K562 (cell line): Measurements from ENCODE around the gene HIPK1. TPM values are rescaled to one million over a fixed set of nuclear protein-coding genes. Genes with fewer than 3 reads are reported as not detected.

Experiments used
- GABPA ChIP-seq: fragments of 200-800 bp; sonication (Bioruptor generic); conservative IDR thresholded peaks from 2 replicates; pipeline ENCODE4 v1.6.1; 2016; ENCODE audit warnings: low read depth, missing genetic modification characterization, missing compliant biosample characterization
- IFI16 ChIP-seq: fragments of 250-450 bp; sonication (Bioruptor Pico); IDR thresholded peaks from 2 replicates; pipeline ENCODE4 v2.1.2; 2022; ENCODE audit warnings: mild to moderate bottlenecking, inconsistent platforms
- MECOM ChIP-seq: fragments of 250-450 bp; sonication (Bioruptor Pico); IDR thresholded peaks from 2 replicates; pipeline ENCODE4 v1.8.0; 2022; ENCODE audit warnings: inconsistent platforms
- MEIS2 ChIP-seq: fragments of 450-650 bp; IDR thresholded peaks from 2 replicates; pipeline ENCODE4 v1.6.1; 2014; ENCODE audit warnings: mild to moderate bottlenecking; ENCODE audit not compliant: partially characterized antibody
- PTBP1 ChIP-seq: fragments of 200-400 bp; formaldehyde crosslinking; IDR thresholded peaks from 2 replicates; pipeline ENCODE4 v1.6.1; 2017; ENCODE audit warnings: low read depth, low read length
- SRSF1 ChIP-seq: fragments of 200-400 bp; formaldehyde crosslinking; IDR thresholded peaks from 2 replicates; pipeline ENCODE4 v1.6.1; 2017; ENCODE audit warnings: mild to moderate bottlenecking, low read depth, low read length, moderate library complexity
- THRAP3 ChIP-seq: fragments of 450-650 bp; IDR thresholded peaks from 2 replicates; pipeline ENCODE4 v1.6.1; 2016; ENCODE audit warnings: mild to moderate bottlenecking, inconsistent platforms, borderline replicate concordance
- ZBTB17 ChIP-seq: fragments of 450-650 bp; formaldehyde crosslinking; IDR thresholded peaks from 2 replicates; pipeline ENCODE4 v1.4.0; 2020; ENCODE audit warnings: mild to moderate bottlenecking
- ZNF175 ChIP-seq: fragments of 200-800 bp; sonication (Bioruptor generic); IDR thresholded peaks from 2 replicates; pipeline ENCODE4 v1.6.1; 2016; ENCODE audit warnings: low read depth, mild to moderate bottlenecking, missing genetic modification characterization, missing compliant biosample characterization
- ZNF212 ChIP-seq: fragments of 450-650 bp; formaldehyde crosslinking; IDR thresholded peaks from 2 replicates; pipeline ENCODE4 v1.4.0; 2020; ENCODE audit warnings: mild to moderate bottlenecking
- polyA plus RNA-seq, 8 experiments: library from polyadenylated mRNA; depleted of rRNA in 4 of 8; stranded (reverse) in 5 of 8; unstranded in 3 of 8; fragments of >200 nt; fragmentation: Nextera tagmentation in 2 of 8; fragmentation: Illumina TruSeq in 1 of 8; extraction: Ambion mirVana in 2 of 8; extraction: Trizol in 1 of 8; gene quantifications; 2 replicates each; pipeline versions ENCODE4 v1.2.1 to v1.2.3, GENCODE V29; 2011 to 2014; ENCODE audit warnings: inconsistent platforms in 1 of 8, missing spikeins in 1 of 8
- total RNA-seq, 7 experiments: library from RNA; depleted of rRNA in 6 of 7; stranded (reverse); fragments of >200 nt in 6 of 7; fragmentation: Illumina TruSeq in 2 of 7; extraction: Trizol in 2 of 7; gene quantifications; 2 replicates each; pipeline versions ENCODE4 v1.2.1 to v1.2.3, GENCODE V29; 2011 to 2021; ENCODE audit warnings: low replicate concordance in 1 of 7
- TF ChIP-seq, protein P1 (sequence below), 3 experiments: fragments of 200-800 bp in 1 of 3; fragments of 250-450 bp in 1 of 3; fragments of 450-650 bp in 1 of 3; sonication (Bioruptor Pico) in 1 of 3; sonication (Bioruptor generic) in 1 of 3; formaldehyde crosslinking in 1 of 3; IDR thresholded peaks; 2 replicates each; pipeline versions ENCODE4 v1.6.1 to v1.8.0; 2016 to 2022; ENCODE audit warnings: mild to moderate bottlenecking in 2 of 3, missing genetic modification characterization in 2 of 3, missing compliant biosample characterization in 1 of 3, moderate library complexity in 1 of 3
- TF ChIP-seq, protein P2 (sequence below): fragments of 250-450 bp; sonication (Bioruptor Pico); IDR thresholded peaks from 2 replicates; pipeline ENCODE4 v1.8.0; 2022; ENCODE audit warnings: moderate library complexity, mild to moderate bottlenecking, inconsistent platforms
- TF ChIP-seq, protein P3 (sequence below): fragments of 250-450 bp; sonication (Bioruptor Pico); IDR thresholded peaks from 2 replicates; pipeline ENCODE4 v1.5.0; 2020; ENCODE audit warnings: mild to moderate bottlenecking, borderline replicate concordance
- TF ChIP-seq, protein P4 (sequence below), 2 experiments: fragments of 450-650 bp; IDR thresholded peaks; 2 replicates each; pipeline ENCODE4 v1.6.1; 2018; ENCODE audit warnings: mild to moderate bottlenecking in 2 of 2, low read depth in 1 of 2; ENCODE audit not compliant: partially characterized antibody in 2 of 2

The HIPK1 gene
- total and polyA plus RNA-seq, 9 of the 15 experiments (the other 6 are each of a cell fraction or from before 2014, with no cell fraction given) = 10.0 to 57.9 (median 29.6) TPM

GRCh38 chr1:113913887-113914664, 15.0 kb upstream of the HIPK1 start (continued):
- TF ChIP-seq, protein P1, sequence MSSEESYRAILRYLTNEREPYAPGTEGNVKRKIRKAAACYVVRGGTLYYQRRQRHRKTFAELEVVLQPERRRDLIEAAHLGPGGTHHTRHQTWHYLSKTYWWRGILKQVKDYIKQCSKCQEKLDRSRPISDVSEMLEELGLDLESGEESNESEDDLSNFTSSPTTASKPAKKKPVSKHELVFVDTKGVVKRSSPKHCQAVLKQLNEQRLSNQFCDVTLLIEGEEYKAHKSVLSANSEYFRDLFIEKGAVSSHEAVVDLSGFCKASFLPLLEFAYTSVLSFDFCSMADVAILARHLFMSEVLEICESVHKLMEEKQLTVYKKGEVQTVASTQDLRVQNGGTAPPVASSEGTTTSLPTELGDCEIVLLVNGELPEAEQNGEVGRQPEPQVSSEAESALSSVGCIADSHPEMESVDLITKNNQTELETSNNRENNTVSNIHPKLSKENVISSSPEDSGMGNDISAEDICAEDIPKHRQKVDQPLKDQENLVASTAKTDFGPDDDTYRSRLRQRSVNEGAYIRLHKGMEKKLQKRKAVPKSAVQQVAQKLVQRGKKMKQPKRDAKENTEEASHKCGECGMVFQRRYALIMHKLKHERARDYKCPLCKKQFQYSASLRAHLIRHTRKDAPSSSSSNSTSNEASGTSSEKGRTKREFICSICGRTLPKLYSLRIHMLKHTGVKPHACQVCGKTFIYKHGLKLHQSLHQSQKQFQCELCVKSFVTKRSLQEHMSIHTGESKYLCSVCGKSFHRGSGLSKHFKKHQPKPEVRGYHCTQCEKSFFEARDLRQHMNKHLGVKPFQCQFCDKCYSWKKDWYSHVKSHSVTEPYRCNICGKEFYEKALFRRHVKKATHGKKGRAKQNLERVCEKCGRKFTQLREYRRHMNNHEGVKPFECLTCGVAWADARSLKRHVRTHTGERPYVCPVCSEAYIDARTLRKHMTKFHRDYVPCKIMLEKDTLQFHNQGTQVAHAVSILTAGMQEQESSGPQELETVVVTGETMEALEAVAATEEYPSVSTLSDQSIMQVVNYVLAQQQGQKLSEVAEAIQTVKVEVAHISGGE (CRISPR knock-in tag; IDR thresholded peaks at IDR 0.05) = peak in 1 of 3 experiments; percentile 85; a peak in 2 of 6 replicates
- TF ChIP-seq THRAP3 (peak; percentile 53; the same call in 1 of the 2 replicates), ZNF212 (CRISPR knock-in tag) (no peak), SRSF1 (no peak), MEIS2 (peak; percentile 81), IFI16 (CRISPR knock-in tag) (no peak), ZBTB17 (CRISPR knock-in tag) (peak; percentile 85; the same call in 1 of the 2 replicates), PTBP1 (0 out of 2 replicates have a peak, but pooled peaks have one; percentile 54), MECOM (CRISPR knock-in tag) (peak; percentile 65; the same call in 1 of the 2 replicates), ZNF175 (CRISPR knock-in tag) (peak; percentile 95), GABPA (tag) (peak; percentile 35)
- TF ChIP-seq, protein P2, sequence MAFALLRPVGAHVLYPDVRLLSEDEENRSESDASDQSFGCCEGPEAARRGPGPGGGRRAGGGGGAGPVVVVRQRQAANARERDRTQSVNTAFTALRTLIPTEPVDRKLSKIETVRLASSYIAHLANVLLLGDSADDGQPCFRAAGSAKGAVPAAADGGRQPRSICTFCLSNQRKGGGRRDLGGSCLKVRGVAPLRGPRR (CRISPR knock-in tag) = no peak
- TF ChIP-seq, protein P3, sequence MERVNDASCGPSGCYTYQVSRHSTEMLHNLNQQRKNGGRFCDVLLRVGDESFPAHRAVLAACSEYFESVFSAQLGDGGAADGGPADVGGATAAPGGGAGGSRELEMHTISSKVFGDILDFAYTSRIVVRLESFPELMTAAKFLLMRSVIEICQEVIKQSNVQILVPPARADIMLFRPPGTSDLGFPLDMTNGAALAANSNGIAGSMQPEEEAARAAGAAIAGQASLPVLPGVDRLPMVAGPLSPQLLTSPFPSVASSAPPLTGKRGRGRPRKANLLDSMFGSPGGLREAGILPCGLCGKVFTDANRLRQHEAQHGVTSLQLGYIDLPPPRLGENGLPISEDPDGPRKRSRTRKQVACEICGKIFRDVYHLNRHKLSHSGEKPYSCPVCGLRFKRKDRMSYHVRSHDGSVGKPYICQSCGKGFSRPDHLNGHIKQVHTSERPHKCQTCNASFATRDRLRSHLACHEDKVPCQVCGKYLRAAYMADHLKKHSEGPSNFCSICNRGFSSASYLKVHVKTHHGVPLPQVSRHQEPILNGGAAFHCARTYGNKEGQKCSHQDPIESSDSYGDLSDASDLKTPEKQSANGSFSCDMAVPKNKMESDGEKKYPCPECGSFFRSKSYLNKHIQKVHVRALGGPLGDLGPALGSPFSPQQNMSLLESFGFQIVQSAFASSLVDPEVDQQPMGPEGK = no peak
- TF ChIP-seq, protein P4, sequence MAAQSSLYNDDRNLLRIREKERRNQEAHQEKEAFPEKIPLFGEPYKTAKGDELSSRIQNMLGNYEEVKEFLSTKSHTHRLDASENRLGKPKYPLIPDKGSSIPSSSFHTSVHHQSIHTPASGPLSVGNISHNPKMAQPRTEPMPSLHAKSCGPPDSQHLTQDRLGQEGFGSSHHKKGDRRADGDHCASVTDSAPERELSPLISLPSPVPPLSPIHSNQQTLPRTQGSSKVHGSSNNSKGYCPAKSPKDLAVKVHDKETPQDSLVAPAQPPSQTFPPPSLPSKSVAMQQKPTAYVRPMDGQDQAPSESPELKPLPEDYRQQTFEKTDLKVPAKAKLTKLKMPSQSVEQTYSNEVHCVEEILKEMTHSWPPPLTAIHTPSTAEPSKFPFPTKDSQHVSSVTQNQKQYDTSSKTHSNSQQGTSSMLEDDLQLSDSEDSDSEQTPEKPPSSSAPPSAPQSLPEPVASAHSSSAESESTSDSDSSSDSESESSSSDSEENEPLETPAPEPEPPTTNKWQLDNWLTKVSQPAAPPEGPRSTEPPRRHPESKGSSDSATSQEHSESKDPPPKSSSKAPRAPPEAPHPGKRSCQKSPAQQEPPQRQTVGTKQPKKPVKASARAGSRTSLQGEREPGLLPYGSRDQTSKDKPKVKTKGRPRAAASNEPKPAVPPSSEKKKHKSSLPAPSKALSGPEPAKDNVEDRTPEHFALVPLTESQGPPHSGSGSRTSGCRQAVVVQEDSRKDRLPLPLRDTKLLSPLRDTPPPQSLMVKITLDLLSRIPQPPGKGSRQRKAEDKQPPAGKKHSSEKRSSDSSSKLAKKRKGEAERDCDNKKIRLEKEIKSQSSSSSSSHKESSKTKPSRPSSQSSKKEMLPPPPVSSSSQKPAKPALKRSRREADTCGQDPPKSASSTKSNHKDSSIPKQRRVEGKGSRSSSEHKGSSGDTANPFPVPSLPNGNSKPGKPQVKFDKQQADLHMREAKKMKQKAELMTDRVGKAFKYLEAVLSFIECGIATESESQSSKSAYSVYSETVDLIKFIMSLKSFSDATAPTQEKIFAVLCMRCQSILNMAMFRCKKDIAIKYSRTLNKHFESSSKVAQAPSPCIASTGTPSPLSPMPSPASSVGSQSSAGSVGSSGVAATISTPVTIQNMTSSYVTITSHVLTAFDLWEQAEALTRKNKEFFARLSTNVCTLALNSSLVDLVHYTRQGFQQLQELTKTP (IDR thresholded peaks at IDR 0.05; ENCODE audit: low read depth in 1 of 2, partially characterized antibody in 2 of 2) = peak; percentile 29 to 87
